K562 (cell line): ENCODE results near the gene SMAD5.

Experiments used
- BRCA1 ChIP-seq, 2 experiments: fragments of 450-650 bp in 1 of 2; sonication (generic) in 1 of 2; formaldehyde crosslinking in 1 of 2; IDR thresholded peaks; 2 replicates each; pipeline versions ENCODE4 v1.5.0 to v1.6.1; 2017 to 2020; ENCODE audit warnings: mild to moderate bottlenecking in 1 of 2, missing genetic modification reagents in 1 of 2
- CTCF ChIP-seq, 3 experiments: IDR thresholded peaks in 2 of 3; conservative IDR thresholded peaks in 1 of 3; 2 replicates each; pipeline ENCODE4 v1.5.1; 2011 to 2012; ENCODE audit warnings: low read length in 3 of 3, mild to moderate bottlenecking in 3 of 3, control low read depth in 2 of 3, improper control_type of control experiment in 1 of 3, inconsistent platforms in 1 of 3, low read depth in 1 of 3, mixed read lengths in 1 of 3, moderate library complexity in 1 of 3; ENCODE audit not compliant: insufficient read depth in 2 of 3
- JUND ChIP-seq, 2 experiments: IDR thresholded peaks; 2 replicates in 1 of 2; 3 replicates in 1 of 2; pipeline ENCODE4 v1.6.1; 2011; ENCODE audit warnings: borderline replicate concordance in 2 of 2, low read depth in 2 of 2, low read length in 2 of 2, improper control_type of control experiment in 1 of 2, missing biosample characterization in 1 of 2, missing genetic modification characterization in 1 of 2, missing genetic modification reagents in 1 of 2
- MAX ChIP-seq: sonication (generic); formaldehyde crosslinking; IDR thresholded peaks from 2 replicates; pipeline ENCODE4 v1.9.0; 2022; ENCODE audit warnings: mild to moderate bottlenecking, missing genetic modification reagents
- NCOA4 ChIP-seq: fragments of 450-650 bp; IDR thresholded peaks from 2 replicates; pipeline ENCODE4 v1.6.1; 2018; ENCODE audit warnings: mild to moderate bottlenecking; ENCODE audit not compliant: partially characterized antibody
- POLR2AphosphoS5 ChIP-seq: IDR thresholded peaks from 2 replicates; pipeline ENCODE4 v1.6.1; 2011; ENCODE audit warnings: mild to moderate bottlenecking, low read depth, low read length, moderate library complexity; ENCODE audit not compliant: control insufficient read depth, insufficient read depth
- TRIM28 ChIP-seq: fragments of 450-650 bp; IDR thresholded peaks from 2 replicates; pipeline ENCODE4 v1.6.1; 2017
- YBX1 ChIP-seq: fragments of 450-650 bp; IDR thresholded peaks from 2 replicates; pipeline ENCODE4 v1.7.1; 2016; ENCODE audit warnings: mild to moderate bottlenecking
- ZSCAN29 ChIP-seq: fragments of 450-650 bp; IDR thresholded peaks from 2 replicates; pipeline ENCODE4 v1.6.1; 2017

- TF ChIP-seq ZSCAN29 (no peak), MAX (no peak), TRIM28 (no peak), CTCF (IDR thresholded peaks at IDR 0.05 in 2 of 3, conservative IDR thresholded peaks at IDR 0.05 in 1 of 3; ENCODE audit: insufficient read depth in 2 of 3, low read depth in 1 of 3, low read length in 3 of 3) (no peak), NCOA4 (no peak), JUND (IDR thresholded peaks at IDR 0.05; ENCODE audit: borderline replicate concordance, low read depth, low read length) (no peak), JUND (tag; IDR thresholded peaks at IDR 0.05; ENCODE audit: borderline replicate concordance, low read depth, low read length) (no peak), POLR2AphosphoS5 (no peak), BRCA1 (IDR thresholded peaks at IDR 0.05) (no peak), BRCA1 (CRISPR knock-in tag; IDR thresholded peaks at IDR 0.05) (no peak), YBX1 (no peak)
Observed at GRCh38 chr5:136108180-136108611, 24.4 kb upstream of the SMAD5 start.
